Measurements from ENCODE around the gene NOP10.

- TF ChIP-seq MAX (IDR thresholded peaks at IDR 0.05) (no peak), RNF2 (IDR thresholded peaks at IDR 0.05; ENCODE audit: borderline replicate concordance, low read depth) (no peak), CTCF (IDR thresholded peaks at IDR 0.05) (no peak), MAZ (IDR thresholded peaks at IDR 0.05; ENCODE audit: borderline replicate concordance, low read depth, low read length) (no peak), EP300 (IDR thresholded peaks at IDR 0.05) (no peak), PBX3 (IDR thresholded peaks at IDR 0.05) (no peak), KDM1A (IDR thresholded peaks at IDR 0.05; ENCODE audit: low read depth) (no peak), HEYL (CRISPR knock-in tag; IDR thresholded peaks at IDR 0.05) (no peak), RAD21 (conservative IDR thresholded peaks at IDR 0.05 in 1 of 2, IDR thresholded peaks at IDR 0.05 in 1 of 2) (no peak), POLR2A (IDR thresholded peaks at IDR 0.05; ENCODE audit: low read length) (no peak), BHLHE40 (IDR thresholded peaks at IDR 0.05; ENCODE audit: low read depth, low read length) (no peak)
These were observed 5.9 kb upstream of the NOP10 start for GRCh38 chr15:34348735-34349300.

Data from A549 (cell line).